SK-N-SH (cell line): Measurements from ENCODE around the gene DSCAML1. TPM values are rescaled to one million over a fixed set of nuclear protein-coding genes. Genes with fewer than 3 reads are reported as not detected.

Experiments
- CTCF ChIA-PET: fragments of 300-600, 350-600 bp; formaldehyde crosslinking; extraction: SDS; loops from one replicate; lab custom pipeline; 2021; lab: Yijun Ruan, JAX
- POLR2A ChIA-PET: fragments of 350-600 bp; sonication (Branson Sonifier 250); formaldehyde crosslinking; extraction: SDS; loops from one replicate; lab custom pipeline; 2020; ENCODE audit warnings: antibody characterized with exemption, inconsistent platforms; lab: Yijun Ruan, JAX
- DNase-seq: peaks from one replicate; pipeline ENCODE4 v3.0.0; 2012
- H2AFZ ChIP-seq: fragments of 200-600 bp; sonication (generic); 2 replicates; pipeline ENCODE4 v1.8.1; 2016; ENCODE audit warnings: antibody characterized with exemption, mild to moderate bottlenecking, low read depth
- H3F3A ChIP-seq: fragments of 200-600 bp; sonication (generic); replicated peaks from 2 replicates; pipeline ENCODE3; 2016; ENCODE audit warnings: antibody characterized with exemption, mild to moderate bottlenecking; ENCODE audit not compliant: insufficient read depth
- H3K27ac ChIP-seq, 2 experiments: fragments of 200-500 bp in 1 of 2; fragments of 200-600 bp in 1 of 2; sonication (Bioruptor generic) in 1 of 2; sonication (generic), shearing (Covaris generic) in 1 of 2; 2 replicates each; pipeline versions ENCODE4 v1.5.1 to v1.6.1; 2014 to 2016; ENCODE audit warnings: low read depth in 2 of 2, inconsistent platforms in 1 of 2, low read length in 1 of 2, mild to moderate bottlenecking in 1 of 2, mixed read lengths in 1 of 2
- H3K27me3 ChIP-seq: fragments of 200-600 bp; sonication (generic), shearing (Covaris generic); 2 replicates; pipeline ENCODE4 v1.6.1; 2016; ENCODE audit warnings: mixed run types; ENCODE audit not compliant: insufficient read depth
- H3K36me3 ChIP-seq, 2 experiments: fragments of 200-500 bp in 1 of 2; fragments of 200-600 bp in 1 of 2; sonication (Bioruptor generic) in 1 of 2; sonication (generic) in 1 of 2; replicated peaks in 1 of 2; 2 replicates each; pipeline versions ENCODE3 to v1.5.1; 2014 to 2016; ENCODE audit warnings: low read length in 1 of 2, mild to moderate bottlenecking in 1 of 2; ENCODE audit not compliant: insufficient read depth in 2 of 2, control insufficient read depth in 1 of 2
- H3K4me1 ChIP-seq, 2 experiments: fragments of 200-500 bp in 1 of 2; fragments of 200-600 bp in 1 of 2; sonication (Bioruptor generic) in 1 of 2; sonication (generic), shearing (Covaris generic) in 1 of 2; 2 replicates each; pipeline versions ENCODE4 v1.5.1 to v1.6.1; 2014 to 2016; ENCODE audit warnings: low read depth in 1 of 2, low read length in 1 of 2, mixed run types in 1 of 2; ENCODE audit not compliant: insufficient read depth in 2 of 2, control insufficient read depth in 1 of 2
- H3K4me2 ChIP-seq: fragments of 200-600 bp; sonication (generic), shearing (Covaris generic); 2 replicates; pipeline ENCODE4 v1.6.1; 2017; ENCODE audit warnings: mixed run types
- H3K4me3 ChIP-seq, 2 experiments: fragments of 200-500 bp in 1 of 2; fragments of 200-600 bp in 1 of 2; sonication (Bioruptor generic) in 1 of 2; sonication (generic), shearing (Covaris generic) in 1 of 2; 2 replicates each; pipeline versions ENCODE4 v1.5.1 to v1.8.1; 2014 to 2016; ENCODE audit warnings: low read depth in 2 of 2, inconsistent platforms in 1 of 2, low read length in 1 of 2, mild to moderate bottlenecking in 1 of 2, mixed read lengths in 1 of 2, moderate library complexity in 1 of 2
- H3K79me2 ChIP-seq: fragments of 200-600 bp; sonication (generic); 2 replicates; pipeline ENCODE4 v1.8.1; 2017; ENCODE audit warnings: mild to moderate bottlenecking; ENCODE audit not compliant: insufficient read depth
- H3K9ac ChIP-seq: fragments of 200-600 bp; sonication (generic); 2 replicates; pipeline ENCODE4 v1.6.1; 2017; ENCODE audit warnings: mixed run types
- H3K9me2 ChIP-seq: fragments of 200-600 bp; sonication (generic); 2 replicates; pipeline ENCODE4 v1.6.1; 2017; ENCODE audit warnings: mixed run types
- H3K9me3 ChIP-seq: fragments of 200-600 bp; sonication (generic); 2 replicates; pipeline ENCODE4 v1.6.1; 2017; ENCODE audit warnings: mixed run types, mild to moderate bottlenecking, moderate library complexity
- H4K20me1 ChIP-seq: fragments of 200-600 bp; sonication (generic); 2 replicates; pipeline ENCODE4 v1.6.1; 2017; ENCODE audit warnings: mild to moderate bottlenecking, mixed run types; ENCODE audit not compliant: insufficient read depth
- CHD2 ChIP-seq: fragments of 150-350 bp; IDR thresholded peaks from 2 replicates; pipeline ENCODE4 v1.6.1; 2018; ENCODE audit warnings: low read length; ENCODE audit not compliant: partially characterized antibody
- EP300 ChIP-seq, 2 experiments: IDR thresholded peaks; 2 replicates each; pipeline versions ENCODE4 v1.4.0 to v1.6.1; 2012; ENCODE audit warnings: borderline replicate concordance in 1 of 2, low read depth in 1 of 2, low read length in 1 of 2
- FOXJ3 ChIP-seq: sonication (generic); formaldehyde crosslinking; IDR thresholded peaks from 2 replicates; pipeline ENCODE4 v1.5.1; 2020; ENCODE audit warnings: mild to moderate bottlenecking, missing genetic modification reagents
- GABPA ChIP-seq: IDR thresholded peaks from 2 replicates; pipeline ENCODE4 v1.4.0; 2012; ENCODE audit warnings: low read depth, mild to moderate bottlenecking
- GATA2 ChIP-seq: sonication (generic); formaldehyde crosslinking; IDR thresholded peaks from 2 replicates; pipeline ENCODE4 v1.5.0; 2020; ENCODE audit warnings: mild to moderate bottlenecking, missing genetic modification reagents
- IRF3 ChIP-seq: fragments of 150-350 bp; IDR thresholded peaks from 2 replicates; pipeline ENCODE4 v1.6.1; 2016; ENCODE audit warnings: mild to moderate bottlenecking, low read depth, low read length
- MAX ChIP-seq: IDR thresholded peaks from 2 replicates; pipeline ENCODE4 v1.4.0; 2012; ENCODE audit warnings: low read depth
- MXI1 ChIP-seq: IDR thresholded peaks from 2 replicates; pipeline ENCODE4 v1.6.1; 2012; ENCODE audit warnings: mild to moderate bottlenecking, low read depth, low read length, improper control_type of control experiment
- NFIC ChIP-seq: IDR thresholded peaks from 2 replicates; pipeline ENCODE4 v1.4.0; 2012; ENCODE audit warnings: borderline replicate concordance
- NRF1 ChIP-seq: IDR thresholded peaks from 2 replicates; pipeline ENCODE4 v1.6.1; 2012; ENCODE audit warnings: low read depth, mild to moderate bottlenecking, low read length
- POLR2AphosphoS5 ChIP-seq: IDR thresholded peaks from 2 replicates; pipeline ENCODE4 v1.6.1; 2012; ENCODE audit warnings: low read depth, low read length
- TAF1 ChIP-seq: IDR thresholded peaks from 2 replicates; pipeline ENCODE4 v1.6.1; 2012; ENCODE audit warnings: low read depth, mild to moderate bottlenecking, low read length, moderate library complexity, borderline replicate concordance
- TCF12 ChIP-seq: IDR thresholded peaks from 2 replicates; pipeline ENCODE4 v1.4.0; 2012
- WGBS: methylation state at CpG from one replicate; pipeline ENCODE4 v1.1.6; 2017; ENCODE audit warnings: low lambda C conversion rate; 5-methylcytosine and 5-hydroxymethylcytosine counted together
- polyA plus RNA-seq, 3 experiments: library from polyadenylated mRNA; depleted of rRNA; stranded (reverse); fragments of >200 nt; gene quantifications; 2 replicates each; pipeline ENCODE4 v1.2.3, GENCODE V29; 2012

The DSCAML1 gene
- polyA plus RNA-seq, 1 of the 3 experiments (the other 2 are of a cell fraction), result not detected

GRCh38 chr11:117418737-117419481 is 378.1 kb downstream of the DSCAML1 start:
- ChIA-PET CTCF (interaction anchor here (0.8 to 16.8 kb wide), 5 partner anchors 7 to 528 kb away, joined by 3 to 449 read pairs (median 35); partner anchors contain the start of genes DSCAML1 and FXYD2), POLR2A (no interaction called here)
- H3K9me3 ChIP-seq, result no peaks in the 10 kb centered on the region
- no peak for DNase-seq
- WGBS, result 89% methylated on average over 12 of the region's 12 CpGs
- H3K9ac ChIP-seq, result no peak overlapping the region
- H3K27me3 ChIP-seq, result no peaks in the 10 kb centered on the region
- no peak overlapping the region for H2AFZ ChIP-seq
- H3K36me3 ChIP-seq, result peaks cover 0 to 5% of the 10 kb centered on the region in 2 experiments
- H3K9me2 ChIP-seq, result no peaks in the 10 kb centered on the region
- H3K27ac ChIP-seq, result no peak overlapping the region
- no peaks in the 10 kb centered on the region for H3F3A ChIP-seq
- no peak overlapping the region for H3K4me3 ChIP-seq
- H3K79me2 ChIP-seq, result no peaks in the 10 kb centered on the region
- H4K20me1 ChIP-seq, result no peaks in the 10 kb centered on the region
- H3K4me1 ChIP-seq, result no peaks in the 10 kb centered on the region
- TF ChIP-seq GABPA (no peak), NRF1 (no peak), MXI1 (no peak), TAF1 (no peak), CHD2 (no peak), MAX (no peak), FOXJ3 (no peak), TCF12 (no peak), IRF3 (no peak), NFIC (no peak)
- no peak overlapping the region for H3K4me2 ChIP-seq

- DNase-seq, result no peak
- Histone ChIP-seq H3K9me3 (no peaks in the 10 kb centered on the region), H3K79me2 (no peaks in the 10 kb centered on the region), H4K20me1 (no peaks in the 10 kb centered on the region), H3K36me3 (peaks cover 0 to 9% of the 10 kb centered on the region in 2 experiments), H3K9me2 (no peaks in the 10 kb centered on the region), H2AFZ (no peak overlapping the region), H3K9ac (no peak overlapping the region), H3K4me1 (no peaks in the 10 kb centered on the region), H3K27me3 (no peaks in the 10 kb centered on the region), H3K4me2 (no peak overlapping the region), H3K27ac (no peak overlapping the region), H3F3A (no peaks in the 10 kb centered on the region), H3K4me3 (no peak overlapping the region)
- ChIA-PET CTCF (interaction anchor here (1.1 to 16.8 kb wide), 3 partner anchors 8 to 390 kb away, joined by 4 to 449 read pairs (median 35); partner anchors contain the start of gene DSCAML1), POLR2A (no interaction called here)
- WGBS, result 89% methylated on average over 12 of the region's 12 CpGs
- TF ChIP-seq EP300 (IDR thresholded peaks at IDR 0.05; ENCODE audit: borderline replicate concordance in 1 of 2, low read depth in 1 of 2, low read length in 1 of 2), result no peak
- TF ChIP-seq GATA2 (CRISPR knock-in tag), result no peak
- no peak for TF ChIP-seq MAX
- no peak for TF ChIP-seq POLR2AphosphoS5
These were observed 379.2 kb downstream of the DSCAML1 start for GRCh38 chr11:117417856-117418255.
